ENCODE data around the gene SIAH2. TPM values are rescaled to one million over a fixed set of nuclear protein-coding genes. Genes with fewer than 3 reads are reported as not detected.

The SIAH2 gene
- polyA plus RNA-seq, 3 donors from 2014 or later = 22.7 to 29.1 (median 25.5) TPM

- no peaks in the 10 kb centered on the region for H3K9me3 Mint-ChIP-seq
- H3K4me3 Mint-ChIP-seq = no peak overlapping the region
- H3K36me3 Mint-ChIP-seq = peaks cover 0 to 7% (median 6%) of the 10 kb centered on the region in 3 donors
- H3K27ac Mint-ChIP-seq = no peak overlapping the region
- peaks cover 0 to 3% (median 2%) of the 10 kb centered on the region in 3 donors for H3K27me3 Mint-ChIP-seq (ENCODE audit: low read depth in 3 of 3)
- no peak for DNase-seq
- H3K4me1 Mint-ChIP-seq = peaks cover 44 to 86% of the 10 kb centered on the region in 2 donors
Observed at GRCh38 chr3:150754896-150755295, 8.1 kb downstream of the SIAH2 start.

- Mint-ChIP-seq H3K4me3 (no peak overlapping the region), H3K27me3 (ENCODE audit: low read depth in 3 of 3) (peaks cover 0 to 3% (median 0%) of the 10 kb centered on the region in 3 donors), H3K4me1 (peaks cover 39 to 86% of the 10 kb centered on the region in 2 donors), H3K9me3 (no peaks in the 10 kb centered on the region), H3K36me3 (no peaks in the 10 kb centered on the region), H3K27ac (peak overlapping the region in 1 of 6 donors; percentile 49)
- no peak for DNase-seq
Observed at GRCh38 chr3:150751781-150752263, 11.1 kb downstream of the SIAH2 start.

- peaks cover 0 to 3% (median 2%) of the 10 kb centered on the region in 3 donors for H3K27me3 Mint-ChIP-seq (ENCODE audit: low read depth in 3 of 3)
- no peak overlapping the region for H3K27ac Mint-ChIP-seq
- DNase-seq = no peak
- no peaks in the 10 kb centered on the region for H3K9me3 Mint-ChIP-seq
- peaks cover 0 to 3% (median 0%) of the 10 kb centered on the region in 3 donors for H3K36me3 Mint-ChIP-seq
- no peak overlapping the region for H3K4me3 Mint-ChIP-seq
- peaks cover 44 to 89% of the 10 kb centered on the region in 2 donors for H3K4me1 Mint-ChIP-seq
Observed at GRCh38 chr3:150749255-150749654, 13.7 kb downstream of the SIAH2 start.

- H3K36me3 Mint-ChIP-seq = peaks cover 0 to 3% (median 0%) of the 10 kb centered on the region in 3 donors
- peaks cover 48 to 89% of the 10 kb centered on the region in 2 donors for H3K4me1 Mint-ChIP-seq
- no peak for DNase-seq
- no peaks in the 10 kb centered on the region for H3K9me3 Mint-ChIP-seq
- no peak overlapping the region for H3K27ac Mint-ChIP-seq
- peaks cover 0 to 2% (median 1%) of the 10 kb centered on the region in 3 donors for H3K27me3 Mint-ChIP-seq (ENCODE audit: low read depth in 3 of 3)
- no peak overlapping the region for H3K4me3 Mint-ChIP-seq
Observed at GRCh38 chr3:150748684-150749047, 14.3 kb downstream of the SIAH2 start.

GRCh38 chr3:150747886-150748683 is 14.9 kb downstream of the SIAH2 start:
- Mint-ChIP-seq H3K27me3 (ENCODE audit: low read depth in 3 of 3) (peaks cover 0 to 2% (median 1%) of the 10 kb centered on the region in 3 donors), H3K4me1 (peaks cover 51 to 93% of the 10 kb centered on the region in 2 donors), H3K4me3 (no peak overlapping the region), H3K27ac (peak overlapping the region in 1 of 6 donors; percentile 11), H3K9me3 (no peaks in the 10 kb centered on the region), H3K36me3 (peaks cover 0 to 3% (median 0%) of the 10 kb centered on the region in 3 donors)
- no peak for DNase-seq

- Mint-ChIP-seq H3K36me3 (peaks cover 0 to 11% (median 7%) of the 10 kb centered on the region in 3 donors), H3K4me3 (no peak overlapping the region), H3K27ac (peak overlapping the region in 2 of 6 donors; percentile 17 to 72), H3K9me3 (no peaks in the 10 kb centered on the region), H3K27me3 (ENCODE audit: low read depth in 3 of 3) (peaks cover 0 to 3% (median 2%) of the 10 kb centered on the region in 3 donors), H3K4me1 (peaks cover 44 to 92% of the 10 kb centered on the region in 2 donors)
- no peak for DNase-seq
Observed at GRCh38 chr3:150746791-150747590, 16.0 kb downstream of the SIAH2 start.

- Mint-ChIP-seq H3K4me1 (peaks cover 43 to 87% of the 10 kb centered on the region in 2 donors), H3K27ac (peak overlapping the region in 3 of 6 donors; percentile 25 to 65 (median 25)), H3K4me3 (no peak overlapping the region), H3K27me3 (ENCODE audit: low read depth in 3 of 3) (peaks cover 0 to 3% (median 2%) of the 10 kb centered on the region in 3 donors), H3K36me3 (peaks cover 0 to 13% (median 7%) of the 10 kb centered on the region in 3 donors), H3K9me3 (no peaks in the 10 kb centered on the region)
- DNase-seq = no peak
Observed at GRCh38 chr3:150745832-150746231, 17.1 kb downstream of the SIAH2 start.

- H3K4me1 Mint-ChIP-seq = peaks cover 40 to 85% of the 10 kb centered on the region in 2 donors
- H3K9me3 Mint-ChIP-seq = no peaks in the 10 kb centered on the region
- H3K27ac Mint-ChIP-seq = peak overlapping the region in 4 of 6 donors; percentile 15 to 63 (median 44)
- no peak for DNase-seq
- no peak overlapping the region for H3K4me3 Mint-ChIP-seq
- peaks cover 0 to 3% (median 2%) of the 10 kb centered on the region in 3 donors for H3K27me3 Mint-ChIP-seq (ENCODE audit: low read depth in 3 of 3)
- H3K36me3 Mint-ChIP-seq = peaks cover 0 to 13% (median 7%) of the 10 kb centered on the region in 3 donors
Observed at GRCh38 chr3:150744919-150745211, 18.1 kb downstream of the SIAH2 start.

- H3K9me3 Mint-ChIP-seq = no peaks in the 10 kb centered on the region
- H3K4me3 Mint-ChIP-seq = no peak overlapping the region
- peaks cover 0 to 13% (median 7%) of the 10 kb centered on the region in 3 donors for H3K36me3 Mint-ChIP-seq
- no peak for DNase-seq
- peak overlapping the region in 5 of 6 donors; percentile 15 to 63 (median 41) for H3K27ac Mint-ChIP-seq
- peaks cover 38 to 79% of the 10 kb centered on the region in 2 donors for H3K4me1 Mint-ChIP-seq
- H3K27me3 Mint-ChIP-seq (ENCODE audit: low read depth in 3 of 3) = peaks cover 0 to 3% (median 2%) of the 10 kb centered on the region in 3 donors
Observed at GRCh38 chr3:150744041-150744918, 18.7 kb downstream of the SIAH2 start.

GRCh38 chr3:150743508-150743907 is 19.5 kb downstream of the SIAH2 start:
- H3K4me3 Mint-ChIP-seq = no peak overlapping the region
- H3K36me3 Mint-ChIP-seq = peaks cover 0 to 13% (median 7%) of the 10 kb centered on the region in 3 donors
- H3K4me1 Mint-ChIP-seq = peaks cover 33 to 72% of the 10 kb centered on the region in 2 donors
- H3K27me3 Mint-ChIP-seq (ENCODE audit: low read depth in 3 of 3) = peaks cover 0 to 3% (median 2%) of the 10 kb centered on the region in 3 donors
- H3K9me3 Mint-ChIP-seq = no peaks in the 10 kb centered on the region
- peak overlapping the region in 3 of 6 donors; percentile 22 to 57 (median 40) for H3K27ac Mint-ChIP-seq
- DNase-seq = no peak

- Mint-ChIP-seq H3K27ac (peak overlapping the region in 2 of 6 donors; percentile 53 to 62), H3K4me1 (peaks cover 29 to 64% of the 10 kb centered on the region in 2 donors), H3K4me3 (no peak overlapping the region), H3K27me3 (ENCODE audit: low read depth in 3 of 3) (peaks cover 0 to 3% (median 2%) of the 10 kb centered on the region in 3 donors), H3K9me3 (no peaks in the 10 kb centered on the region), H3K36me3 (peaks cover 0 to 13% (median 7%) of the 10 kb centered on the region in 3 donors)
- DNase-seq = no peak
Observed at GRCh38 chr3:150742679-150743078, 20.3 kb downstream of the SIAH2 start.

- H3K27me3 Mint-ChIP-seq (ENCODE audit: low read depth in 3 of 3) = peaks cover 0 to 3% (median 2%) of the 10 kb centered on the region in 3 donors
- H3K4me3 Mint-ChIP-seq = no peak overlapping the region
- DNase-seq = no peak
- H3K9me3 Mint-ChIP-seq = no peaks in the 10 kb centered on the region
- H3K36me3 Mint-ChIP-seq = peaks cover 0 to 13% (median 7%) of the 10 kb centered on the region in 3 donors
- peak overlapping the region in 2 of 6 donors; percentile 32 to 62 for H3K27ac Mint-ChIP-seq
- peaks cover 25 to 61% of the 10 kb centered on the region in 2 donors for H3K4me1 Mint-ChIP-seq
Observed at GRCh38 chr3:150742141-150742523, 20.8 kb downstream of the SIAH2 start.

Measured in immature natural killer cell (primary cell).